Suprapubic skin (tissue), 4 donors: ENCODE results near the gene KIAA0319L.

Experiments used
- EP300 ChIP-seq: sonication (generic); formaldehyde crosslinking; IDR thresholded peaks from one replicate; pipeline ENCODE4 v1.6.1; 2017; ENCODE audit warnings: antibody characterized with exemption
- POLR2A ChIP-seq, 2 donors: fragments of 450-650 bp; IDR thresholded peaks; one replicate each; pipeline ENCODE4 v1.6.1; 2017; ENCODE audit warnings: antibody characterized with exemption in 2 of 2, mild to moderate bottlenecking in 2 of 2, moderate library complexity in 2 of 2
- POLR2AphosphoS5 ChIP-seq, 3 donors: sonication (generic); formaldehyde crosslinking; IDR thresholded peaks; one replicate each; pipeline ENCODE4 v1.6.1; 2017; ENCODE audit warnings: antibody characterized with exemption in 3 of 3
- TF ChIP-seq, protein P1 (sequence below), 2 donors: fragments of 200-600 bp in 1 of 2; fragments of 450-650 bp in 1 of 2; sonication (generic) in 1 of 2; IDR thresholded peaks; one replicate each; pipeline ENCODE4 v1.5.1; 2016 to 2019; ENCODE audit warnings: antibody characterized with exemption in 2 of 2, mild to moderate bottlenecking in 1 of 2, moderate library complexity in 1 of 2

DNA sequence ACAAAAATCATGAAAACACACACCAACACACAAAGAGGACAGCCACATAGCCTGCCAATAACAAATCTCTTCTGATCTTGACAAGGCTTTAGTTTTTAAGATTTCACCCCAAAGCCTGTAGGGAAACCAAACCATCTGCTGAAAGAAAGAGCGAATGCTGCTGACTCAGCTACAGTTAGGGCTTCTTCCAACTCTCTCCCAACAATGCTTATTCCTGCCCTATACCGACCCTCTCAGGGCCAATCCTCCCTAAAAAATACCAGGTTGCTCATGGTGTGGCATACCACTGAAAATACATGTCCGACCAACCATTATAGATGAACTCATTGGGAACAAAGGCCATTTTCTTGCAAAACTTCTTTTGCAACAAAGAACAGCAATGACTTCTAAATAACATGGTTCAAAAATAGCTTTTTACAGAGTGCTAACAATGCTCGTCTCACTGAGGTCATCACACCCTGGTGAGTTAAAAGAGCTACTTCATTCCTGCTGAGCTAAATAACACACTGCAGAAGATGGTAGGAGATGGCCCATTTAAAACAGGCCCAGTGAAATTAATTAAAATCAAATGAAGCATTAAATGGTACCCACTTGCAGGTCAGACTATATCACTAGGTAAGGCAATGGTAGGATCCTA, 86.1 kb downstream of the KIAA0319L start:
- TF ChIP-seq, protein P1, sequence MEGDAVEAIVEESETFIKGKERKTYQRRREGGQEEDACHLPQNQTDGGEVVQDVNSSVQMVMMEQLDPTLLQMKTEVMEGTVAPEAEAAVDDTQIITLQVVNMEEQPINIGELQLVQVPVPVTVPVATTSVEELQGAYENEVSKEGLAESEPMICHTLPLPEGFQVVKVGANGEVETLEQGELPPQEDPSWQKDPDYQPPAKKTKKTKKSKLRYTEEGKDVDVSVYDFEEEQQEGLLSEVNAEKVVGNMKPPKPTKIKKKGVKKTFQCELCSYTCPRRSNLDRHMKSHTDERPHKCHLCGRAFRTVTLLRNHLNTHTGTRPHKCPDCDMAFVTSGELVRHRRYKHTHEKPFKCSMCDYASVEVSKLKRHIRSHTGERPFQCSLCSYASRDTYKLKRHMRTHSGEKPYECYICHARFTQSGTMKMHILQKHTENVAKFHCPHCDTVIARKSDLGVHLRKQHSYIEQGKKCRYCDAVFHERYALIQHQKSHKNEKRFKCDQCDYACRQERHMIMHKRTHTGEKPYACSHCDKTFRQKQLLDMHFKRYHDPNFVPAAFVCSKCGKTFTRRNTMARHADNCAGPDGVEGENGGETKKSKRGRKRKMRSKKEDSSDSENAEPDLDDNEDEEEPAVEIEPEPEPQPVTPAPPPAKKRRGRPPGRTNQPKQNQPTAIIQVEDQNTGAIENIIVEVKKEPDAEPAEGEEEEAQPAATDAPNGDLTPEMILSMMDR (IDR thresholded peaks at IDR 0.05): no peak
- TF ChIP-seq POLR2A (IDR thresholded peaks at IDR 0.05) (no peak), POLR2AphosphoS5 (IDR thresholded peaks at IDR 0.05) (no peak), EP300 (no peak)
